HepG2 (cell line): Measurements from ENCODE around the gene ETF1. TPM values are rescaled to one million over a fixed set of nuclear protein-coding genes. Genes with fewer than 3 reads are reported as not detected.

Source experiments
- AHR ChIP-seq: IDR thresholded peaks from 2 replicates; pipeline ENCODE4 v1.6.1; 2018; ENCODE audit warnings: missing genetic modification reagents, missing compliant biosample characterization
- CEBPB ChIP-seq: IDR thresholded peaks from 2 replicates; pipeline ENCODE4 v1.6.1; 2011; ENCODE audit warnings: low read depth, low read length, improper control_type of control experiment, borderline replicate concordance
- CENPX ChIP-seq: sonication (generic); formaldehyde crosslinking; IDR thresholded peaks from 2 replicates; pipeline ENCODE4 v1.9.0; 2021; ENCODE audit warnings: mild to moderate bottlenecking, missing genetic modification reagents, moderate library complexity
- ELF3 ChIP-seq: IDR thresholded peaks from 2 replicates; pipeline ENCODE4 v1.6.1; 2016; ENCODE audit warnings: missing genetic modification reagents, missing compliant biosample characterization
- EP300 ChIP-seq, 3 experiments: sonication (generic) in 1 of 3; formaldehyde crosslinking in 1 of 3; IDR thresholded peaks; 2 replicates each; pipeline versions ENCODE4 v1.5.1 to v1.6.1; 2011 to 2020; ENCODE audit warnings: low read depth in 2 of 3, low read length in 2 of 3, borderline replicate concordance in 1 of 3, improper control_type of control experiment in 1 of 3, mild to moderate bottlenecking in 1 of 3, missing genetic modification reagents in 1 of 3, moderate library complexity in 1 of 3
- ETV5 ChIP-seq: IDR thresholded peaks from 2 replicates; pipeline ENCODE4 v1.6.1; 2018; ENCODE audit warnings: missing biosample characterization, missing genetic modification reagents, inconsistent platforms, borderline replicate concordance
- FOSL2 ChIP-seq: sonication (generic); formaldehyde crosslinking; IDR thresholded peaks from 2 replicates; pipeline ENCODE4 v1.4.0; 2020; ENCODE audit warnings: missing genetic modification reagents
- FOXA1 ChIP-seq, 2 experiments: fragments of 450-650 bp in 1 of 2; sonication (generic) in 1 of 2; formaldehyde crosslinking in 1 of 2; IDR thresholded peaks; 2 replicates each; pipeline versions ENCODE4 v1.4.0 to v1.6.1; 2016 to 2020; ENCODE audit warnings: missing genetic modification reagents in 1 of 2
- FUBP1 ChIP-seq: sonication (generic); formaldehyde crosslinking; IDR thresholded peaks from 2 replicates; pipeline ENCODE4 v1.5.1; 2020; ENCODE audit warnings: missing genetic modification reagents, mild to moderate bottlenecking, borderline replicate concordance
- HNF4A ChIP-seq: sonication (generic); formaldehyde crosslinking; IDR thresholded peaks from 2 replicates; pipeline ENCODE4 v1.4.0; 2020; ENCODE audit warnings: missing genetic modification reagents
- MED13 ChIP-seq: sonication (generic); formaldehyde crosslinking; IDR thresholded peaks from 2 replicates; pipeline ENCODE4 v1.5.0; 2020; ENCODE audit warnings: missing genetic modification reagents
- MTA1 ChIP-seq: sonication (generic); formaldehyde crosslinking; IDR thresholded peaks from 2 replicates; pipeline ENCODE4 v1.4.0; 2020; ENCODE audit warnings: missing genetic modification reagents, mild to moderate bottlenecking, borderline replicate concordance
- NFYC ChIP-seq: IDR thresholded peaks from 2 replicates; pipeline ENCODE4 v1.6.1; 2016; ENCODE audit warnings: missing genetic modification reagents, missing compliant biosample characterization
- PAXIP1 ChIP-seq: sonication (generic); formaldehyde crosslinking; conservative IDR thresholded peaks from 2 replicates; pipeline ENCODE4 v1.4.0; 2020; ENCODE audit warnings: mild to moderate bottlenecking, missing genetic modification reagents, moderate library complexity
- PRPF4 ChIP-seq: fragments of 200-400 bp; formaldehyde crosslinking; IDR thresholded peaks from 2 replicates; pipeline ENCODE4 v1.6.1; 2016; ENCODE audit warnings: low read length, low read depth; ENCODE audit not compliant: poor library complexity, severe bottlenecking
- REXO4 ChIP-seq: sonication (generic); formaldehyde crosslinking; IDR thresholded peaks from 2 replicates; pipeline ENCODE4 v1.8.0; 2022; ENCODE audit warnings: missing genetic modification reagents, mild to moderate bottlenecking, borderline replicate concordance
- RORA ChIP-seq: sonication (generic); formaldehyde crosslinking; IDR thresholded peaks from 2 replicates; pipeline ENCODE4 v1.5.0; 2020; ENCODE audit warnings: mild to moderate bottlenecking, missing genetic modification reagents, moderate library complexity
- SIN3A ChIP-seq: IDR thresholded peaks from 2 replicates; pipeline ENCODE4 v1.6.1; 2011; ENCODE audit warnings: low read depth, mild to moderate bottlenecking, control low read depth, low read length, borderline replicate concordance
- STAG1 ChIP-seq: sonication (generic); formaldehyde crosslinking; IDR thresholded peaks from 2 replicates; pipeline ENCODE4 v1.4.0; 2020; ENCODE audit warnings: missing genetic modification reagents
- ZC3H13 ChIP-seq: sonication (generic); formaldehyde crosslinking; IDR thresholded peaks from 2 replicates; pipeline ENCODE4 v1.8.1; 2023; ENCODE audit warnings: mild to moderate bottlenecking, missing genetic modification reagents, moderate library complexity
- ZNF3 ChIP-seq: IDR thresholded peaks from 2 replicates; pipeline ENCODE4 v1.7.0; 2017; ENCODE audit warnings: inconsistent platforms
- ZNF33A ChIP-seq: sonication (generic); formaldehyde crosslinking; IDR thresholded peaks from 2 replicates; pipeline ENCODE4 v1.5.1; 2020; ENCODE audit warnings: missing genetic modification reagents, mild to moderate bottlenecking, moderate library complexity, borderline replicate concordance
- ZNF563 ChIP-seq: sonication (generic); formaldehyde crosslinking; IDR thresholded peaks from 2 replicates; pipeline ENCODE4 v1.8.0; 2022; ENCODE audit warnings: mild to moderate bottlenecking, moderate library complexity, missing genetic modification reagents
- ZNF761 ChIP-seq: sonication (generic); formaldehyde crosslinking; conservative IDR thresholded peaks from 2 replicates; pipeline ENCODE4 v1.4.0; 2020; ENCODE audit warnings: mild to moderate bottlenecking, missing genetic modification reagents
- polyA plus RNA-seq, 8 experiments: library from polyadenylated mRNA; depleted of rRNA in 3 of 8; stranded (reverse) in 7 of 8; unstranded in 1 of 8; fragments of >200 nt; fragmentation: Illumina TruSeq in 4 of 8; extraction: Trizol in 4 of 8; gene quantifications; 2 replicates each; pipeline versions ENCODE4 v1.2.1 to v1.2.3, GENCODE V29; 2011 to 2016; ENCODE audit warnings: low read depth in 4 of 8, missing spikeins in 1 of 8, mixed read lengths in 1 of 8; ENCODE audit not compliant: insufficient read depth in 1 of 8
- total RNA-seq, 5 experiments: library from RNA; depleted of rRNA; stranded (reverse); fragments of >200 nt; fragmentation: Illumina TruSeq; extraction: Trizol; gene quantifications; 2 replicates each; pipeline ENCODE4 v1.2.3, GENCODE V29; 2016; ENCODE audit warnings: low read depth in 1 of 5

ETF1 gene
- total and polyA plus RNA-seq, 2 of the 13 experiments (the other 11 are each of a cell fraction or from before 2014, with no cell fraction given) = 52.1 to 184 TPM

- TF ChIP-seq ZC3H13 (no peak), CEBPB (peak; percentile 28; the same call in 1 of the 2 replicates), AHR (CRISPR knock-in tag) (no peak), CENPX (no peak), ELF3 (0 out of 2 replicates have a peak, but pooled peaks have one; percentile 17), STAG1 (peak; percentile 5; the same call in 1 of the 2 replicates), FOSL2 (peak; percentile 50), PRPF4 (no peak), REXO4 (CRISPR knock-in tag) (no peak), EP300 (IDR thresholded peaks at IDR 0.05; ENCODE audit: low read depth in 2 of 2, low read length in 2 of 2) (peak in 1 of 2 experiments; percentile 62; a peak in 2 of 4 replicates), EP300 (CRISPR knock-in tag; IDR thresholded peaks at IDR 0.05; ENCODE audit: borderline replicate concordance) (no peak), ZNF563 (no peak), FOXA1 (IDR thresholded peaks at IDR 0.05) (no peak), FOXA1 (CRISPR knock-in tag; IDR thresholded peaks at IDR 0.05) (peak; percentile 23; the same call in 1 of the 2 replicates), ZNF3 (CRISPR knock-in tag) (no peak), HNF4A (CRISPR knock-in tag) (no peak; the same call in 1 of the 2 replicates), RORA (CRISPR knock-in tag) (no peak), ZNF761 (peak; percentile 67; the same call in 1 of the 2 replicates), MTA1 (CRISPR knock-in tag) (no peak), MED13 (CRISPR knock-in tag) (no peak), PAXIP1 (CRISPR knock-in tag) (peak; percentile 81), FUBP1 (no peak), ETV5 (CRISPR knock-in tag) (peak; percentile 82; the same call in 1 of the 2 replicates), NFYC (CRISPR knock-in tag) (no peak), ZNF33A (CRISPR knock-in tag) (no peak), SIN3A (0 out of 2 replicates have a peak, but pooled peaks have one; percentile 38)
Measured at GRCh38 chr5:138506370-138507306, 36.4 kb downstream of the ETF1 start (continued).
